HepG2 (cell line): ENCODE measurements around the gene MRPL50. TPM values are rescaled to one million over a fixed set of nuclear protein-coding genes. Genes with fewer than 3 reads are reported as not detected.

ENCODE experiments used
- CENPX ChIP-seq: sonication (generic); formaldehyde crosslinking; IDR thresholded peaks from 2 replicates; pipeline ENCODE4 v1.9.0; 2021; ENCODE audit warnings: mild to moderate bottlenecking, missing genetic modification reagents, moderate library complexity
- CREM ChIP-seq, 2 experiments: sonication (generic) in 1 of 2; formaldehyde crosslinking in 1 of 2; IDR thresholded peaks; 2 replicates each; pipeline versions ENCODE4 v1.4.0 to v1.6.1; 2016 to 2020; ENCODE audit warnings: antibody characterized with exemption in 1 of 2, mild to moderate bottlenecking in 1 of 2, missing genetic modification reagents in 1 of 2
- CSRNP1 ChIP-seq: sonication (generic); formaldehyde crosslinking; IDR thresholded peaks from 2 replicates; pipeline ENCODE4 v1.8.1; 2023; ENCODE audit warnings: mild to moderate bottlenecking, missing genetic modification reagents
- ETV6 ChIP-seq: sonication (generic); formaldehyde crosslinking; conservative IDR thresholded peaks from 2 replicates; pipeline ENCODE4 v1.4.0; 2020; ENCODE audit warnings: missing genetic modification reagents
- GLI4 ChIP-seq: sonication (generic); formaldehyde crosslinking; IDR thresholded peaks from 2 replicates; pipeline ENCODE4 v1.5.1; 2020; ENCODE audit warnings: missing genetic modification reagents, mild to moderate bottlenecking, moderate library complexity, borderline replicate concordance
- HMGXB3 ChIP-seq: sonication (generic); formaldehyde crosslinking; IDR thresholded peaks from 2 replicates; pipeline ENCODE4 v1.4.0; 2020; ENCODE audit warnings: missing genetic modification reagents, borderline replicate concordance
- HNRNPL ChIP-seq: fragments of 200-400 bp; formaldehyde crosslinking; IDR thresholded peaks from 2 replicates; pipeline ENCODE4 v1.6.1; 2017; ENCODE audit warnings: mild to moderate bottlenecking, low read depth, low read length
- LBX2 ChIP-seq: sonication (generic); formaldehyde crosslinking; IDR thresholded peaks from 2 replicates; pipeline ENCODE4 v1.5.0; 2020; ENCODE audit warnings: missing genetic modification reagents, mild to moderate bottlenecking, borderline replicate concordance
- MBD4 ChIP-seq: IDR thresholded peaks from 2 replicates; pipeline ENCODE4 v1.6.1; 2012; ENCODE audit warnings: low read length, inconsistent platforms, borderline replicate concordance
- PREB ChIP-seq: sonication (generic); formaldehyde crosslinking; IDR thresholded peaks from 2 replicates; pipeline ENCODE4 v1.4.0; 2020; ENCODE audit warnings: missing genetic modification reagents
- PRMT3 ChIP-seq: sonication (generic); formaldehyde crosslinking; IDR thresholded peaks from 2 replicates; pipeline ENCODE4 v1.8.1; 2022; ENCODE audit warnings: low read depth, mild to moderate bottlenecking, moderate library complexity, missing genetic modification reagents, borderline replicate concordance
- REPIN1 ChIP-seq: sonication (generic); formaldehyde crosslinking; IDR thresholded peaks from 2 replicates; pipeline ENCODE4 v1.8.0; 2022; ENCODE audit warnings: missing genetic modification reagents, low read depth, mild to moderate bottlenecking, borderline replicate concordance
- SRF ChIP-seq: IDR thresholded peaks from 2 replicates; pipeline ENCODE4 v1.6.1; 2011; ENCODE audit warnings: mild to moderate bottlenecking, low read depth, low read length, moderate library complexity
- TEF ChIP-seq: sonication (generic); formaldehyde crosslinking; IDR thresholded peaks from 2 replicates; pipeline ENCODE4 v1.5.0; 2020; ENCODE audit warnings: missing genetic modification reagents
- TSC22D2 ChIP-seq: sonication (generic); formaldehyde crosslinking; IDR thresholded peaks from 2 replicates; pipeline ENCODE4 v1.5.1; 2020; ENCODE audit warnings: missing genetic modification reagents, mild to moderate bottlenecking, borderline replicate concordance
- WIZ ChIP-seq: sonication (generic); formaldehyde crosslinking; IDR thresholded peaks from 2 replicates; pipeline ENCODE4 v1.5.1; 2020; ENCODE audit warnings: mild to moderate bottlenecking, missing genetic modification reagents
- ZFX ChIP-seq: sonication (generic); formaldehyde crosslinking; IDR thresholded peaks from 2 replicates; pipeline ENCODE4 v1.4.0; 2020; ENCODE audit warnings: mild to moderate bottlenecking, low read depth, missing genetic modification reagents, moderate library complexity
- ZNF263 ChIP-seq: sonication (generic); formaldehyde crosslinking; IDR thresholded peaks from 2 replicates; pipeline ENCODE4 v1.4.0; 2020; ENCODE audit warnings: missing genetic modification reagents
- ZNF546 ChIP-seq: sonication (generic); formaldehyde crosslinking; conservative IDR thresholded peaks from 2 replicates; pipeline ENCODE4 v1.8.1; 2023; ENCODE audit warnings: mild to moderate bottlenecking, missing genetic modification reagents
- ZNF607 ChIP-seq: sonication (generic); formaldehyde crosslinking; IDR thresholded peaks from 2 replicates; pipeline ENCODE4 v1.5.1; 2020; ENCODE audit warnings: missing genetic modification reagents, mild to moderate bottlenecking, borderline replicate concordance
- ZNF737 ChIP-seq: sonication (generic); formaldehyde crosslinking; IDR thresholded peaks from 2 replicates; pipeline ENCODE4 v1.5.0; 2020; ENCODE audit warnings: missing genetic modification reagents, mild to moderate bottlenecking, borderline replicate concordance
- ZNF766 ChIP-seq: sonication (generic); formaldehyde crosslinking; IDR thresholded peaks from 2 replicates; pipeline ENCODE4 v1.5.0; 2020; ENCODE audit warnings: missing genetic modification reagents, borderline replicate concordance
- ZSCAN12 ChIP-seq: sonication (generic); formaldehyde crosslinking; IDR thresholded peaks from 2 replicates; pipeline ENCODE4 v1.9.0; 2021; ENCODE audit warnings: mild to moderate bottlenecking, missing genetic modification reagents
- polyA plus RNA-seq, 8 experiments: library from polyadenylated mRNA; depleted of rRNA in 3 of 8; stranded (reverse) in 7 of 8; unstranded in 1 of 8; fragments of >200 nt; fragmentation: Illumina TruSeq in 4 of 8; extraction: Trizol in 4 of 8; gene quantifications; 2 replicates each; pipeline versions ENCODE4 v1.2.1 to v1.2.3, GENCODE V29; 2011 to 2016; ENCODE audit warnings: low read depth in 4 of 8, missing spikeins in 1 of 8, mixed read lengths in 1 of 8; ENCODE audit not compliant: insufficient read depth in 1 of 8
- total RNA-seq, 5 experiments: library from RNA; depleted of rRNA; stranded (reverse); fragments of >200 nt; fragmentation: Illumina TruSeq; extraction: Trizol; gene quantifications; 2 replicates each; pipeline ENCODE4 v1.2.3, GENCODE V29; 2016; ENCODE audit warnings: low read depth in 1 of 5

The MRPL50 gene
- total and polyA plus RNA-seq, 2 of the 13 experiments (the other 11 are each of a cell fraction or from before 2014, with no cell fraction given), result 37.1 to 70.0 TPM

- TF ChIP-seq ETV6 (CRISPR knock-in tag) (no peak), ZNF766 (no peak), ZNF546 (CRISPR knock-in tag) (no peak), ZNF737 (CRISPR knock-in tag) (no peak), PREB (CRISPR knock-in tag) (no peak), PRMT3 (CRISPR knock-in tag) (no peak), REPIN1 (CRISPR knock-in tag) (peak; percentile 69; the same call in 1 of the 2 replicates), ZNF607 (no peak), MBD4 (no peak; the same call in 1 of the 2 replicates), CREM (IDR thresholded peaks at IDR 0.05) (peak; percentile 88), CREM (CRISPR knock-in tag; IDR thresholded peaks at IDR 0.05) (no peak), CSRNP1 (no peak), GLI4 (CRISPR knock-in tag) (no peak), HNRNPL (no peak), HMGXB3 (CRISPR knock-in tag) (peak; percentile 40; the same call in 1 of the 2 replicates), ZSCAN12 (CRISPR knock-in tag) (no peak), WIZ (no peak), TEF (CRISPR knock-in tag) (no peak), CENPX (CRISPR knock-in tag) (no peak), ZNF263 (CRISPR knock-in tag) (peak; percentile 52; the same call in 1 of the 2 replicates), LBX2 (CRISPR knock-in tag) (no peak), ZFX (CRISPR knock-in tag) (no peak; the same call in 1 of the 2 replicates), TSC22D2 (no peak), SRF (no peak)
Observed at GRCh38 chr9:101433229-101433628, 34.8 kb upstream of the MRPL50 start (continued).
